HepG2 (cell line): ENCODE measurements around the gene MAD2L2. TPM values are rescaled to one million over a fixed set of nuclear protein-coding genes. Genes with fewer than 3 reads are reported as not detected.
A peak's percentile ranks its signal among the peaks of the same experiment; 100 is the strongest.

ENCODE experiments used
- KMT2B ChIP-seq: IDR thresholded peaks from 2 replicates; pipeline ENCODE4 v1.6.1; 2016; ENCODE audit warnings: missing genetic modification reagents, missing compliant biosample characterization
- POGK ChIP-seq: sonication (generic); formaldehyde crosslinking; conservative IDR thresholded peaks from 2 replicates; pipeline ENCODE4 v1.8.0; 2022; ENCODE audit warnings: mild to moderate bottlenecking, moderate library complexity, missing genetic modification reagents
- ZBTB40 ChIP-seq, 2 experiments: fragments of 450-650 bp in 1 of 2; sonication (generic) in 1 of 2; formaldehyde crosslinking in 1 of 2; IDR thresholded peaks; 2 replicates each; pipeline versions ENCODE4 v1.6.1 to v1.8.0; 2016 to 2022; ENCODE audit warnings: antibody characterized with exemption in 1 of 2, mild to moderate bottlenecking in 1 of 2, missing genetic modification reagents in 1 of 2
- ZNF138 ChIP-seq: sonication (generic); formaldehyde crosslinking; IDR thresholded peaks from 2 replicates; pipeline ENCODE4 v1.5.0; 2020; ENCODE audit warnings: mild to moderate bottlenecking, low read depth, missing genetic modification reagents
- ZNF331 ChIP-seq: sonication (generic); formaldehyde crosslinking; IDR thresholded peaks from 2 replicates; pipeline ENCODE4 v1.4.0; 2020; ENCODE audit warnings: missing genetic modification reagents
- ZNF451 ChIP-seq: sonication (generic); formaldehyde crosslinking; IDR thresholded peaks from 2 replicates; pipeline ENCODE4 v1.5.0; 2020; ENCODE audit warnings: mild to moderate bottlenecking, missing genetic modification reagents
- ZNF609 ChIP-seq: sonication (generic); formaldehyde crosslinking; IDR thresholded peaks from 2 replicates; pipeline ENCODE4 v1.4.0; 2020; ENCODE audit warnings: mild to moderate bottlenecking, missing genetic modification reagents, borderline replicate concordance
- polyA plus RNA-seq, 8 experiments: library from polyadenylated mRNA; depleted of rRNA in 3 of 8; stranded (reverse) in 7 of 8; unstranded in 1 of 8; fragments of >200 nt; fragmentation: Illumina TruSeq in 4 of 8; extraction: Trizol in 4 of 8; gene quantifications; 2 replicates each; pipeline versions ENCODE4 v1.2.1 to v1.2.3, GENCODE V29; 2011 to 2016; ENCODE audit warnings: low read depth in 4 of 8, missing spikeins in 1 of 8, mixed read lengths in 1 of 8; ENCODE audit not compliant: insufficient read depth in 1 of 8
- total RNA-seq, 5 experiments: library from RNA; depleted of rRNA; stranded (reverse); fragments of >200 nt; fragmentation: Illumina TruSeq; extraction: Trizol; gene quantifications; 2 replicates each; pipeline ENCODE4 v1.2.3, GENCODE V29; 2016; ENCODE audit warnings: low read depth in 1 of 5
- TF ChIP-seq, protein P1 (sequence below): sonication (generic); formaldehyde crosslinking; conservative IDR thresholded peaks from 2 replicates; pipeline ENCODE4 v1.4.0; 2020; ENCODE audit warnings: missing genetic modification reagents
- TF ChIP-seq, protein P2 (sequence below): sonication (generic); formaldehyde crosslinking; IDR thresholded peaks from 2 replicates; pipeline ENCODE4 v1.8.1; 2023; ENCODE audit warnings: mild to moderate bottlenecking, moderate library complexity, missing genetic modification reagents

Gene MAD2L2
- total and polyA plus RNA-seq, 2 of the 13 experiments (the other 11 are each of a cell fraction or from before 2014, with no cell fraction given): 51.8 to 53.8 TPM

DNA sequence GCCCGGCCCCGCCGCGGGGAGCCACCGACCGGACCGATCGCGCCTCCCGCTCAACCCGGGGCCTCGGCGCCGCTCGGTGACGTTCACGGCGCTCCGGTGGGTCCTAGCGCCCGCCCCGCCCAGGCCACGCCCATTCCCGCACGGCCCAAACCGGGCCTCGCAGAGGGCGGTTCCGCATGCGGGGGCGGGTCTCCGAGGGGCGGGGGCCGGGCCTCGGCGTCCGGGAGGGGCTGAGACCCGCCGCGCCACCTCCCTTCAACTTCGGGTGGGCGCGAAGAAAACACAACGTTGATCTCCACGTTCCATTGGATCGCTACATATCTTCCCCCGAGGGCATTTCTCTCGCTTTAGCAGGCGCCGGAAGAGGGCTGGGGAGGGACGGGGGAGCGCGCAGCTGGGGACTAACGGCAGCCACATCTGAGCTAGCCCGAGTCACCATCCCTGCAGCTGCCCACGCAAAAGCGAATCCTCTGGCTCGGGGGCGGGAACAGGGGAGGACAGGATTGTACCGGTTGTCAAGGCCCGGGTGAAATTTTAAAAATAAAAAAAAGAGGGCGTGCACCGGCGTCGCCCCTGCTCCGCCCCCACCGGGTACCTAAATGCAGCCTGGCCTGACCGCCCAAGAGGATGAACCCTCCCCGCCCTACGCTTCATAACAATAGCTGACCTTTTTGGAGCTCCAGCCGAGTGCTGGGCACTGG lies at the start of gene MAD2L2 (continued):
- TF ChIP-seq ZBTB40 (IDR thresholded peaks at IDR 0.05) (no peak), ZBTB40 (CRISPR knock-in tag; IDR thresholded peaks at IDR 0.05) (0 out of 2 replicates have a peak, but pooled peaks have one; percentile 21), POGK (peak; percentile 82), ZNF451 (CRISPR knock-in tag) (peak; percentile 81), ZNF331 (CRISPR knock-in tag) (peak; percentile 55; the same call in 1 of the 2 replicates), ZNF138 (CRISPR knock-in tag) (no peak), KMT2B (CRISPR knock-in tag) (0 out of 2 replicates have a peak, but pooled peaks have one; percentile 31), ZNF609 (CRISPR knock-in tag) (no peak)
- TF ChIP-seq, protein P1, sequence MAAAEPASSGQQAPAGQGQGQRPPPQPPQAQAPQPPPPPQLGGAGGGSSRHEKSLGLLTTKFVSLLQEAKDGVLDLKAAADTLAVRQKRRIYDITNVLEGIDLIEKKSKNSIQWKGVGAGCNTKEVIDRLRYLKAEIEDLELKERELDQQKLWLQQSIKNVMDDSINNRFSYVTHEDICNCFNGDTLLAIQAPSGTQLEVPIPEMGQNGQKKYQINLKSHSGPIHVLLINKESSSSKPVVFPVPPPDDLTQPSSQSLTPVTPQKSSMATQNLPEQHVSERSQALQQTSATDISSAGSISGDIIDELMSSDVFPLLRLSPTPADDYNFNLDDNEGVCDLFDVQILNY (CRISPR knock-in tag): peak; percentile 62; the same call in 1 of the 2 replicates
- TF ChIP-seq, protein P2, sequence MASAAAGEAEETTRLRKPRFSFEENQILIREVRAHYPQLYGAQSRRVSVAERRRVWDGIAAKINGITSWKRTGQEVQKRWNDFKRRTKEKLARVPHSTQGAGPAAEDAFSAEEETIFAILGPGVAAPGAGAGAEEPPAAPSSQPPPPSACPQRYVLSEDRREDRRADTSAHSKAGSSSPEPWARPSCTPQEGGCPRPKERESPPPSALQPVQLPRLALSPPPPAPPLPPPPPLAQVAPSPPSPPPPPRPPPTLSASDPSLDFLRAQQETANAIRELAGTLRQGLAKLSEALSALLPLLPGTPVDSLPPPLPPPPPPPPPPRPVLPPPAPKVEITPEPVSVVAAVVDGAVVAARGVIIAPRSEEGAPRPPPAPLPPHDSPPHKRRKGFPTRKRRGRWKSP (CRISPR knock-in tag): peak; percentile 42; the same call in 1 of the 2 replicates
